Colonic mucosa (tissue), 4 donors: ENCODE results near the gene BCAS3. TPM values are rescaled to one million over a fixed set of nuclear protein-coding genes. Genes with fewer than 3 reads are reported as not detected.

Experiments used
- DNase-seq: peaks from one replicate; pipeline ENCODE4 v3.0.0-alpha.2; 2020
- H3K27ac ChIP-seq: fragments of 200-600 bp; one replicate; pipeline ENCODE4 v1.8.0; 2021
- H3K27me3 ChIP-seq: fragments of 200-600 bp; one replicate; pipeline ENCODE4 v1.8.0; 2021
- H3K36me3 ChIP-seq: fragments of 200-600 bp; one replicate; pipeline ENCODE4 v1.8.0; 2021
- H3K4me1 ChIP-seq: fragments of 200-600 bp; one replicate; pipeline ENCODE4 v1.8.0; 2021; ENCODE audit warnings: mild to moderate bottlenecking
- H3K4me3 ChIP-seq: fragments of 200-600 bp; one replicate; pipeline ENCODE4 v1.8.0; 2021
- H3K9ac ChIP-seq, 2 donors: one replicate each; pipeline ENCODE4 v1.7.0; 2013; ENCODE audit warnings: control low read depth in 2 of 2, low read depth in 2 of 2, low read length in 2 of 2
- H3K9me3 ChIP-seq: fragments of 200-600 bp; one replicate; pipeline ENCODE4 v1.8.0; 2021
- CTCF ChIP-seq: fragments of 200-600 bp; IDR thresholded peaks from one replicate; pipeline ENCODE4 v1.8.0; 2022; ENCODE audit warnings: antibody characterized with exemption, mild to moderate bottlenecking
- intact Hi-C: fragments of 100-400 bp; cut with DNase I; formaldehyde crosslinking; loops from one replicate; pipeline ENCODE4 v1.14.1; 2022
- total RNA-seq, 2 donors: library from RNA; stranded (reverse); fragmentation: NEBNext Ultra II Directional in 1 of 2; extraction: Animal tissue kit (Norgen Biotek cat#: 25700) in 1 of 2; gene quantifications; one replicate each; pipeline ENCODE4 v1.2.1, GENCODE V29; 2021
- donor health status: healthy.
- donor health status: DM: no; HTN: no; CAD: no.
- donor health status: DM: no; HTN: no; CAD: no.

Gene BCAS3
- total RNA-seq, 2 donors from 2014 or later = 11.0 to 17.8 TPM

GRCh38 chr17:60900688-60901087 lies 223.0 kb downstream of the BCAS3 start:
- Histone ChIP-seq H3K36me3 (no peaks in the 10 kb centered on the region), H3K27me3 (no peaks in the 10 kb centered on the region), H3K9me3 (no peaks in the 10 kb centered on the region), H3K9ac (no peak overlapping the region), H3K4me1 (no peaks in the 10 kb centered on the region), H3K27ac (no peak overlapping the region), H3K4me3 (no peak overlapping the region)
- no peak for TF ChIP-seq CTCF
- intact Hi-C loops = no loop called here
- no peak for DNase-seq

GRCh38 chr17:60901242-60901641 lies 223.6 kb downstream of the BCAS3 start:
- Histone ChIP-seq H3K27me3 (no peaks in the 10 kb centered on the region), H3K4me1 (no peaks in the 10 kb centered on the region), H3K9ac (no peak overlapping the region), H3K36me3 (no peaks in the 10 kb centered on the region), H3K4me3 (no peak overlapping the region), H3K27ac (no peak overlapping the region), H3K9me3 (no peaks in the 10 kb centered on the region)
- no peak for DNase-seq
- intact Hi-C loops = no loop called here
- no peak for TF ChIP-seq CTCF

GRCh38 chr17:60901806-60902205 lies 224.2 kb downstream of the BCAS3 start:
- Histone ChIP-seq H3K9ac (no peak overlapping the region), H3K27me3 (no peaks in the 10 kb centered on the region), H3K9me3 (no peaks in the 10 kb centered on the region), H3K27ac (no peak overlapping the region), H3K4me3 (no peak overlapping the region), H3K4me1 (no peaks in the 10 kb centered on the region), H3K36me3 (no peaks in the 10 kb centered on the region)
- intact Hi-C loops = no loop called here
- DNase-seq = no peak
- TF ChIP-seq CTCF = no peak

GRCh38 chr17:60902399-60902798 lies 224.7 kb downstream of the BCAS3 start:
- TF ChIP-seq CTCF = no peak

GRCh38 chr17:60904582-60904981 lies 226.9 kb downstream of the BCAS3 start:
- H3K4me3 ChIP-seq = no peak overlapping the region

More at GRCh38 chr17:60902399-60902798, 224.7 kb downstream of the BCAS3 start:
- Histone ChIP-seq H3K9me3 (no peaks in the 10 kb centered on the region), H3K27me3 (no peaks in the 10 kb centered on the region), H3K4me3 (no peak overlapping the region), H3K9ac (no peak overlapping the region), H3K27ac (no peak overlapping the region), H3K36me3 (no peaks in the 10 kb centered on the region), H3K4me1 (no peaks in the 10 kb centered on the region)
- DNase-seq = no peak
- intact Hi-C loops = no loop called here

More at GRCh38 chr17:60904582-60904981, 226.9 kb downstream of the BCAS3 start:
- Histone ChIP-seq H3K4me1 (no peaks in the 10 kb centered on the region), H3K36me3 (no peaks in the 10 kb centered on the region), H3K27ac (no peak overlapping the region), H3K9ac (no peak overlapping the region), H3K9me3 (no peaks in the 10 kb centered on the region), H3K27me3 (no peaks in the 10 kb centered on the region)
- DNase-seq = no peak
- TF ChIP-seq CTCF = no peak
- intact Hi-C loops = no loop called here
